ENCODE measurements around the gene LIPE.
"Not testable (repeated sequence)": the region's sequence is repeated elsewhere in the genome, so short reads cannot be mapped to it uniquely, and the experiment has no call there.

The LIPE gene

DNA sequence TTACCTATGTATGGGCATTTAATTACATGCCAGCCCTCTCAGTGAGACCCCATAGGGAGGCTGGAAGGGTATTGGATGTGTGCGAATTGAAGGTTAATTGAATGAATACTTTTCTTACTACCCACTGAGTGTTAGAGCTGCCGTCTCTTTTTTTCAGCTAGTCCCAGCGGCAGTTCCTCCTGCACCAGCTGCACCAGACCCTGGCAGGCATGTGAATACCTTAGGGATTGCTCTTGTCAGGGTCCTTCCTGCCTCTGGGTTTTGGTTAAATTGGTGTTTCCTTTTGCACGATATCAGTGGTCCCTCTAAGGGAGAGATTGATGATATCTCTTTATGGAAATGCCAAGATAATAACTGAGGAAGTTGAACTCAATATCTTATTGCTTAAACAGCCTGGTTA, 25.4 kb upstream of the LIPE start:
- Histone ChIP-seq H3K9me2 (replicated peaks; ENCODE audit: control insufficient read depth, low read length) (no peaks in the 10 kb centered on the region), H3K4me3 (ENCODE audit: low read length) (no peak overlapping the region), H3K27ac (ENCODE audit: low read depth, low read length) (no peak overlapping the region), H3K79me2 (ENCODE audit: control insufficient read depth, low read length) (no peaks in the 10 kb centered on the region), H3F3A (ENCODE audit: control insufficient read depth, insufficient read depth) (no peaks in the 10 kb centered on the region), H3K27me3 (ENCODE audit: control insufficient read depth, low read length) (no peaks in the 10 kb centered on the region), H3K36me3 (ENCODE audit: control insufficient read depth, low read length) (no peaks in the 10 kb centered on the region), H3K4me1 (ENCODE audit: control insufficient read depth, low read length) (peaks cover 25% of the 10 kb centered on the region), H4K20me1 (ENCODE audit: control insufficient read depth, insufficient read depth, low read depth, low read length) (no peaks in the 10 kb centered on the region), H3K9me3 (ENCODE audit: control insufficient read depth, insufficient read depth, low read length) (no peaks in the 10 kb centered on the region), H3K4me2 (ENCODE audit: low read length) (no peak overlapping the region)
- TF ChIP-seq, protein P1, sequence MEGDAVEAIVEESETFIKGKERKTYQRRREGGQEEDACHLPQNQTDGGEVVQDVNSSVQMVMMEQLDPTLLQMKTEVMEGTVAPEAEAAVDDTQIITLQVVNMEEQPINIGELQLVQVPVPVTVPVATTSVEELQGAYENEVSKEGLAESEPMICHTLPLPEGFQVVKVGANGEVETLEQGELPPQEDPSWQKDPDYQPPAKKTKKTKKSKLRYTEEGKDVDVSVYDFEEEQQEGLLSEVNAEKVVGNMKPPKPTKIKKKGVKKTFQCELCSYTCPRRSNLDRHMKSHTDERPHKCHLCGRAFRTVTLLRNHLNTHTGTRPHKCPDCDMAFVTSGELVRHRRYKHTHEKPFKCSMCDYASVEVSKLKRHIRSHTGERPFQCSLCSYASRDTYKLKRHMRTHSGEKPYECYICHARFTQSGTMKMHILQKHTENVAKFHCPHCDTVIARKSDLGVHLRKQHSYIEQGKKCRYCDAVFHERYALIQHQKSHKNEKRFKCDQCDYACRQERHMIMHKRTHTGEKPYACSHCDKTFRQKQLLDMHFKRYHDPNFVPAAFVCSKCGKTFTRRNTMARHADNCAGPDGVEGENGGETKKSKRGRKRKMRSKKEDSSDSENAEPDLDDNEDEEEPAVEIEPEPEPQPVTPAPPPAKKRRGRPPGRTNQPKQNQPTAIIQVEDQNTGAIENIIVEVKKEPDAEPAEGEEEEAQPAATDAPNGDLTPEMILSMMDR (IDR thresholded peaks at IDR 0.05; ENCODE audit: low read depth, low read length, poor library complexity, severe bottlenecking), result no peak
- TF ChIP-seq EZH2phosphoT487 (IDR thresholded peaks at IDR 0.05; ENCODE audit: borderline replicate concordance, low read length), result no peak

DNA sequence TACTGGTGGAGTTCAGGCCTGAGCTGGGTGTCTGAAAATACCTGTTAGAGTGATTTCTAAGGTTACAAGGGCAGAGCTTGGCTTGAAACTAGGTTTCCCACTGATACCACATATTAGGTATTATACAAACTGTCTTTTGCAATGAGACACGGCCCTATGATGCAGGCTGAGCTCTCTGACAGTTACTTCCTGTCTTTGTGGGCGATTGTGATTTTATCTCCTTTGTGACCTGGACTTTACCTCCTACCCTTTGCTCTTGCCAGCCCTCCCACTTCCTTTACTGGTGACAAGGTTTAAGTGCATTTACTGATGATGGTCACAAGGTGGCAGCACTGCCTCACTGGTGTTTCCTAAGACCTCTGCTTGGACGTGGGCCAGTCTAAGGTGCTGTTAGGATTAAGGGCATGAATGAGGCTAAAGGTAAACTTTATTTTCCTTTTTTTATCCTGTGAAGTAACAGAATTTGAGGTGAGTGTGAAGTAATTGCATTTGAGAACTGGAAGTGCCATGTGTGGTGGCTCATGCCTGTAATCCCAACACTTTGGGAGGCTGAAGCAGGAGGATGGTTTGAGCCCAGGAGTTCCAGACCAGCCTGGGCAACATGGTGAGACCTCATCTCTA, 23.2 kb upstream of the LIPE start:
- TF ChIP-seq, protein P1 (IDR thresholded peaks at IDR 0.05; ENCODE audit: low read depth, low read length, poor library complexity, severe bottlenecking), result peak; percentile 86
- no peak for TF ChIP-seq EZH2phosphoT487 (IDR thresholded peaks at IDR 0.05; ENCODE audit: borderline replicate concordance, low read length)
- H3K9me3 ChIP-seq (ENCODE audit: control insufficient read depth, insufficient read depth, low read length), result no peaks in the 10 kb centered on the region
- H4K20me1 ChIP-seq (ENCODE audit: control insufficient read depth, insufficient read depth, low read depth, low read length), result no peaks in the 10 kb centered on the region
- no peak overlapping the region for H3K27ac ChIP-seq (ENCODE audit: low read depth, low read length)
- no peaks in the 10 kb centered on the region for H3K9me2 ChIP-seq (replicated peaks; ENCODE audit: control insufficient read depth, low read length)
- peaks cover 19% of the 10 kb centered on the region for H3K4me1 ChIP-seq (ENCODE audit: control insufficient read depth, low read length)
- H3K36me3 ChIP-seq (ENCODE audit: control insufficient read depth, low read length), result no peaks in the 10 kb centered on the region
- H3F3A ChIP-seq (ENCODE audit: control insufficient read depth, insufficient read depth), result no peaks in the 10 kb centered on the region
- H3K79me2 ChIP-seq (ENCODE audit: control insufficient read depth, low read length), result no peaks in the 10 kb centered on the region
- no peak overlapping the region for H3K4me3 ChIP-seq (ENCODE audit: low read length)
- H3K27me3 ChIP-seq (ENCODE audit: control insufficient read depth, low read length), result no peaks in the 10 kb centered on the region; the same call in 1 of the 2 replicates
- H3K4me2 ChIP-seq (ENCODE audit: low read length), result peak overlapping the region; percentile 39

DNA sequence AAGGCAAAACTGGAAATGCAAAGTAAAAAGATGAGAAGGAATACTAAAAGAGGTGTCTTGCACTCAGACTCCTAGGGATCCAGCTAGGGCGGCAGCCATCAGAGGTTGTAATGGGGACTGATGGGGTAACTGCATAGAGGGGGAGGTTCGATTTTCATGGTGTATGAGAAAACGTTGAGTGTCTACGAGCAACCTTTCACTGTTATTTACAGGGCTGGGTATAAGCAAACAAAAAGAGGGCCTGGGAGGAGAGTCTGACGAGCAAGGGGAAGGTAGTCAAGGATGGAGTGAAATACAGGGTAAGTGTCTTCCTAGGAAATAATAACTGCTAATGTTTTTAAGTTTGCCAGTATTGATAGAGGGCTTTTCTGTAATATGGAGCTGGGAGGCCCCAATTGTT, 21.1 kb upstream of the LIPE start:
- H3K4me3 ChIP-seq (ENCODE audit: low read length); H3K79me2 ChIP-seq (ENCODE audit: control insufficient read depth, low read length); H3F3A ChIP-seq (ENCODE audit: control insufficient read depth, insufficient read depth); H3K4me2 ChIP-seq (ENCODE audit: low read length); H3K36me3 ChIP-seq (ENCODE audit: control insufficient read depth, low read length); H3K27me3 ChIP-seq (ENCODE audit: control insufficient read depth, low read length); H4K20me1 ChIP-seq (ENCODE audit: control insufficient read depth, insufficient read depth, low read depth, low read length); H3K9me2 ChIP-seq (replicated peaks; ENCODE audit: control insufficient read depth, low read length); H3K9me3 ChIP-seq (ENCODE audit: control insufficient read depth, insufficient read depth, low read length); H3K27ac ChIP-seq (ENCODE audit: low read depth, low read length): not testable (repeated sequence)
- H3K4me1 ChIP-seq (ENCODE audit: control insufficient read depth, low read length), result peaks cover 18% of the 10 kb centered on the region

DNA sequence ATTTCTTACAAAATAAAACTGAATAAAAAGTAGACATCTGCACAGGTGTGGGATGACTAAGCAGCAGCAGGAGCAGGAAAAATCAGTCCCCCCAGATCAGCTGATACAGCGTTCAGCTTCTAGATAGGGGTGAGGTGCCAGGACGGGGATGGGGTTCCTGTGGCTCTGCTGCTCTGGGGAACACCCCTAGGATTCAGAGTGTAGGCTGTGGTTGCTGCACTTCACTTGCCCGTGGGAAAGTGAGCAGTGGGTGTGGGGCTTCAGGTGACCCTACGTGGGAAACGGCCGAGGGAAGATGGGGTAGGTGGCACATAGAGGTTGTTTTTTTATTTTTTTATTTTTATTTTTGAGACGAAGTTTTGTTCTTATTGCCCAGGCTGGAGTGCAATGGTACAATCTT, 18.8 kb upstream of the LIPE start:
- Histone ChIP-seq H3K4me2 (ENCODE audit: low read length) (no peak overlapping the region), H3K79me2 (ENCODE audit: control insufficient read depth, low read length) (no peaks in the 10 kb centered on the region), H3K36me3 (ENCODE audit: control insufficient read depth, low read length) (no peaks in the 10 kb centered on the region), H3K9me3 (ENCODE audit: control insufficient read depth, insufficient read depth, low read length) (no peaks in the 10 kb centered on the region), H3F3A (ENCODE audit: control insufficient read depth, insufficient read depth) (no peaks in the 10 kb centered on the region), H3K4me1 (ENCODE audit: control insufficient read depth, low read length) (peaks cover 10% of the 10 kb centered on the region), H3K9me2 (replicated peaks; ENCODE audit: control insufficient read depth, low read length) (no peaks in the 10 kb centered on the region), H3K4me3 (ENCODE audit: low read length) (no peak overlapping the region), H4K20me1 (ENCODE audit: control insufficient read depth, insufficient read depth, low read depth, low read length) (no peaks in the 10 kb centered on the region), H3K27ac (ENCODE audit: low read depth, low read length) (no peak overlapping the region), H3K27me3 (ENCODE audit: control insufficient read depth, low read length) (no peaks in the 10 kb centered on the region; the same call in 1 of the 2 replicates)
- no peak for TF ChIP-seq EZH2phosphoT487 (IDR thresholded peaks at IDR 0.05; ENCODE audit: borderline replicate concordance, low read length)
- TF ChIP-seq, protein P1 (IDR thresholded peaks at IDR 0.05; ENCODE audit: low read depth, low read length, poor library complexity, severe bottlenecking), result no peak
